ENCODE results near the gene PPP2R2B.

PPP2R2B gene

DNA sequence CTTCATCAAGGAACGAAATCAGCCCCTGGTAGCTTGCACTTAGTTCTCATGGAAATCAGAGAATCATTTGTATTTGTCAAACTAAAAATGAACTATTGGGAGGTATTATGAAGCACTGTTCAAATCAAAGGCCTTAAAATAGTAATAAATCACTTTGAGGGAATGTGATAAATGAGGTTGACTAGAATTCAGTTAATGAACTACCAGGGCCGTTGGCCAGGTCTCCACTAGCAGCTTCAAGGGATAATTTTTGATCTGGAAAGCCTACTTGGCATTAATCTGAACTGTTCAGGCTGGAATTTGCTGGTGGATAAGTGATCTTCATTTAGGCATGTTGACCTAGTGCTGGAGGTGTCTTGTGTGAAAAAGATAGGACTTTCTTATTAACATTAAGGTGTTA is 286.2 kb downstream of the PPP2R2B start:
- TF ChIP-seq CSDC2 (CRISPR knock-in tag; IDR thresholded peaks at IDR 0.05) (no peak), ZC3H10 (CRISPR knock-in tag; IDR thresholded peaks at IDR 0.05) (no peak), RARB (CRISPR knock-in tag; IDR thresholded peaks at IDR 0.05) (no peak), ZNF8 (CRISPR knock-in tag; IDR thresholded peaks at IDR 0.05) (no peak), PPARA (CRISPR knock-in tag; IDR thresholded peaks at IDR 0.05; ENCODE audit: borderline replicate concordance) (no peak), TCF4 (CRISPR knock-in tag; IDR thresholded peaks at IDR 0.05; ENCODE audit: borderline replicate concordance) (no peak), OSR1 (CRISPR knock-in tag; IDR thresholded peaks at IDR 0.05) (no peak), TOX (CRISPR knock-in tag; IDR thresholded peaks at IDR 0.05; ENCODE audit: borderline replicate concordance) (no peak), ESRRG (CRISPR knock-in tag; IDR thresholded peaks at IDR 0.05) (no peak), ARNTL (CRISPR knock-in tag; IDR thresholded peaks at IDR 0.05; ENCODE audit: borderline replicate concordance, low read depth) (no peak), SNAI2 (CRISPR knock-in tag; IDR thresholded peaks at IDR 0.05) (no peak), ISL1 (CRISPR knock-in tag; IDR thresholded peaks at IDR 0.05) (no peak), BACH2 (CRISPR knock-in tag; IDR thresholded peaks at IDR 0.05; ENCODE audit: borderline replicate concordance) (no peak), ZFP3 (CRISPR knock-in tag; IDR thresholded peaks at IDR 0.05) (no peak), GLIS3 (CRISPR knock-in tag; IDR thresholded peaks at IDR 0.05) (no peak), ZNF70 (CRISPR knock-in tag; IDR thresholded peaks at IDR 0.05) (no peak)
- TF ChIP-seq, protein P1, sequence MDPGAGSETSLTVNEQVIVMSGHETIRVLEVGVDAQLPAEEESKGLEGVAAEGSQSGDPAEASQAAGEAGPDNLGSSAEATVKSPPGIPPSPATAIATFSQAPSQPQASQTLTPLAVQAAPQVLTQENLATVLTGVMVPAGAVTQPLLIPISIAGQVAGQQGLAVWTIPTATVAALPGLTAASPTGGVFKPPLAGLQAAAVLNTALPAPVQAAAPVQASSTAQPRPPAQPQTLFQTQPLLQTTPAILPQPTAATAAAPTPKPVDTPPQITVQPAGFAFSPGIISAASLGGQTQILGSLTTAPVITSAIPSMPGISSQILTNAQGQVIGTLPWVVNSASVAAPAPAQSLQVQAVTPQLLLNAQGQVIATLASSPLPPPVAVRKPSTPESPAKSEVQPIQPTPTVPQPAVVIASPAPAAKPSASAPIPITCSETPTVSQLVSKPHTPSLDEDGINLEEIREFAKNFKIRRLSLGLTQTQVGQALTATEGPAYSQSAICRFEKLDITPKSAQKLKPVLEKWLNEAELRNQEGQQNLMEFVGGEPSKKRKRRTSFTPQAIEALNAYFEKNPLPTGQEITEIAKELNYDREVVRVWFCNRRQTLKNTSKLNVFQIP (CRISPR knock-in tag; IDR thresholded peaks at IDR 0.05; ENCODE audit: borderline replicate concordance, low read depth) = no peak
- TF ChIP-seq, protein P2, sequence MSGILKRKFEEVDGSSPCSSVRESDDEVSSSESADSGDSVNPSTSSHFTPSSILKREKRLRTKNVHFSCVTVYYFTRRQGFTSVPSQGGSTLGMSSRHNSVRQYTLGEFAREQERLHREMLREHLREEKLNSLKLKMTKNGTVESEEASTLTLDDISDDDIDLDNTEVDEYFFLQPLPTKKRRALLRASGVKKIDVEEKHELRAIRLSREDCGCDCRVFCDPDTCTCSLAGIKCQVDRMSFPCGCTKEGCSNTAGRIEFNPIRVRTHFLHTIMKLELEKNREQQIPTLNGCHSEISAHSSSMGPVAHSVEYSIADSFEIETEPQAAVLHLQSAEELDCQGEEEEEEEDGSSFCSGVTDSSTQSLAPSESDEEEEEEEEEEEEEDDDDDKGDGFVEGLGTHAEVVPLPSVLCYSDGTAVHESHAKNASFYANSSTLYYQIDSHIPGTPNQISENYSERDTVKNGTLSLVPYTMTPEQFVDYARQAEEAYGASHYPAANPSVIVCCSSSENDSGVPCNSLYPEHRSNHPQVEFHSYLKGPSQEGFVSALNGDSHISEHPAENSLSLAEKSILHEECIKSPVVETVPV (CRISPR knock-in tag; IDR thresholded peaks at IDR 0.05) = no peak
- TF ChIP-seq, protein P3, sequence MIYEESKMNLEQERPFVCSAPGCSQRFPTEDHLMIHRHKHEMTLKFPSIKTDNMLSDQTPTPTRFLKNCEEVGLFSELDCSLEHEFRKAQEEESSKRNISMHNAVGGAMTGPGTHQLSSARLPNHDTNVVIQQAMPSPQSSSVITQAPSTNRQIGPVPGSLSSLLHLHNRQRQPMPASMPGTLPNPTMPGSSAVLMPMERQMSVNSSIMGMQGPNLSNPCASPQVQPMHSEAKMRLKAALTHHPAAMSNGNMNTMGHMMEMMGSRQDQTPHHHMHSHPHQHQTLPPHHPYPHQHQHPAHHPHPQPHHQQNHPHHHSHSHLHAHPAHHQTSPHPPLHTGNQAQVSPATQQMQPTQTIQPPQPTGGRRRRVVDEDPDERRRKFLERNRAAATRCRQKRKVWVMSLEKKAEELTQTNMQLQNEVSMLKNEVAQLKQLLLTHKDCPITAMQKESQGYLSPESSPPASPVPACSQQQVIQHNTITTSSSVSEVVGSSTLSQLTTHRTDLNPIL (CRISPR knock-in tag; IDR thresholded peaks at IDR 0.05; ENCODE audit: low read depth) = no peak
- TF ChIP-seq, protein P4, sequence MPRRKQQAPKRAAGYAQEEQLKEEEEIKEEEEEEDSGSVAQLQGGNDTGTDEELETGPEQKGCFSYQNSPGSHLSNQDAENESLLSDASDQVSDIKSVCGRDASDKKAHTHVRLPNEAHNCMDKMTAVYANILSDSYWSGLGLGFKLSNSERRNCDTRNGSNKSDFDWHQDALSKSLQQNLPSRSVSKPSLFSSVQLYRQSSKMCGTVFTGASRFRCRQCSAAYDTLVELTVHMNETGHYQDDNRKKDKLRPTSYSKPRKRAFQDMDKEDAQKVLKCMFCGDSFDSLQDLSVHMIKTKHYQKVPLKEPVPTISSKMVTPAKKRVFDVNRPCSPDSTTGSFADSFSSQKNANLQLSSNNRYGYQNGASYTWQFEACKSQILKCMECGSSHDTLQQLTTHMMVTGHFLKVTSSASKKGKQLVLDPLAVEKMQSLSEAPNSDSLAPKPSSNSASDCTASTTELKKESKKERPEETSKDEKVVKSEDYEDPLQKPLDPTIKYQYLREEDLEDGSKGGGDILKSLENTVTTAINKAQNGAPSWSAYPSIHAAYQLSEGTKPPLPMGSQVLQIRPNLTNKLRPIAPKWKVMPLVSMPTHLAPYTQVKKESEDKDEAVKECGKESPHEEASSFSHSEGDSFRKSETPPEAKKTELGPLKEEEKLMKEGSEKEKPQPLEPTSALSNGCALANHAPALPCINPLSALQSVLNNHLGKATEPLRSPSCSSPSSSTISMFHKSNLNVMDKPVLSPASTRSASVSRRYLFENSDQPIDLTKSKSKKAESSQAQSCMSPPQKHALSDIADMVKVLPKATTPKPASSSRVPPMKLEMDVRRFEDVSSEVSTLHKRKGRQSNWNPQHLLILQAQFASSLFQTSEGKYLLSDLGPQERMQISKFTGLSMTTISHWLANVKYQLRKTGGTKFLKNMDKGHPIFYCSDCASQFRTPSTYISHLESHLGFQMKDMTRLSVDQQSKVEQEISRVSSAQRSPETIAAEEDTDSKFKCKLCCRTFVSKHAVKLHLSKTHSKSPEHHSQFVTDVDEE (CRISPR knock-in tag; IDR thresholded peaks at IDR 0.05) = no peak
- ATAC-seq = no peak

DNA sequence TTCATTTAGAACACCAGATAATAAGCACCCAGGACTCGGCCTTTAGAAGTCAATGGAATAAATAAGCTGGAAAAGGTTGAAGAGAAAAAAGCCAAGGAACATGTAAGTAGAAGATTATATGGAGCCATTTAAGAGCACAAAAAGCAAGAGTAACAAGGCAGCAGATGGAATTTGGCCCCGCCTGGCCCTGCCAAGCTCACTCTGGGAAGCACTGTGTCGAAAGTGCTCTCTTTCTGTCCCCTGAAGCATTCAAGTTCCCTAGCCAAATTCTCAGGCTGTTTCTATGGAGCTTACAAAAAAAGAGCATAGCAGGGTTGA is 289.6 kb downstream of the PPP2R2B start:
- no peak for TF ChIP-seq ZFP30 (CRISPR knock-in tag; IDR thresholded peaks at IDR 0.05)
- no peak for TF ChIP-seq SNAI2 (CRISPR knock-in tag; IDR thresholded peaks at IDR 0.05)
- TF ChIP-seq BACH2 (CRISPR knock-in tag; IDR thresholded peaks at IDR 0.05; ENCODE audit: borderline replicate concordance) = no peak
- no peak for TF ChIP-seq ZFP3 (CRISPR knock-in tag; IDR thresholded peaks at IDR 0.05)
- TF ChIP-seq ARNTL (CRISPR knock-in tag; IDR thresholded peaks at IDR 0.05; ENCODE audit: borderline replicate concordance, low read depth) = no peak
- TF ChIP-seq CSDC2 (CRISPR knock-in tag; IDR thresholded peaks at IDR 0.05) = no peak
- no peak for TF ChIP-seq GLIS3 (CRISPR knock-in tag; IDR thresholded peaks at IDR 0.05)
- TF ChIP-seq, protein P5, sequence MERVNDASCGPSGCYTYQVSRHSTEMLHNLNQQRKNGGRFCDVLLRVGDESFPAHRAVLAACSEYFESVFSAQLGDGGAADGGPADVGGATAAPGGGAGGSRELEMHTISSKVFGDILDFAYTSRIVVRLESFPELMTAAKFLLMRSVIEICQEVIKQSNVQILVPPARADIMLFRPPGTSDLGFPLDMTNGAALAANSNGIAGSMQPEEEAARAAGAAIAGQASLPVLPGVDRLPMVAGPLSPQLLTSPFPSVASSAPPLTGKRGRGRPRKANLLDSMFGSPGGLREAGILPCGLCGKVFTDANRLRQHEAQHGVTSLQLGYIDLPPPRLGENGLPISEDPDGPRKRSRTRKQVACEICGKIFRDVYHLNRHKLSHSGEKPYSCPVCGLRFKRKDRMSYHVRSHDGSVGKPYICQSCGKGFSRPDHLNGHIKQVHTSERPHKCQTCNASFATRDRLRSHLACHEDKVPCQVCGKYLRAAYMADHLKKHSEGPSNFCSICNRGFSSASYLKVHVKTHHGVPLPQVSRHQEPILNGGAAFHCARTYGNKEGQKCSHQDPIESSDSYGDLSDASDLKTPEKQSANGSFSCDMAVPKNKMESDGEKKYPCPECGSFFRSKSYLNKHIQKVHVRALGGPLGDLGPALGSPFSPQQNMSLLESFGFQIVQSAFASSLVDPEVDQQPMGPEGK (CRISPR knock-in tag; IDR thresholded peaks at IDR 0.05; ENCODE audit: borderline replicate concordance) = no peak
- TF ChIP-seq, protein P3 (CRISPR knock-in tag; IDR thresholded peaks at IDR 0.05; ENCODE audit: low read depth) = no peak
- TF ChIP-seq TCF4 (CRISPR knock-in tag; IDR thresholded peaks at IDR 0.05; ENCODE audit: borderline replicate concordance) = no peak
- TF ChIP-seq, protein P2 (CRISPR knock-in tag; IDR thresholded peaks at IDR 0.05) = no peak
- ATAC-seq = no peak

Data from SK-N-SH treated with all-trans-retinoic acid at 6 μM for 48 hours (cell line).